Measurements from ENCODE around the gene TLCD1. TPM values are rescaled to one million over a fixed set of nuclear protein-coding genes. Genes with fewer than 3 reads are reported as not detected.
A peak's percentile ranks its signal among the peaks of the same experiment; 100 is the strongest.

The TLCD1 gene
- total and polyA plus RNA-seq, 10 of the 15 experiments (the other 5 are each of a cell fraction or from before 2014, with no cell fraction given) = 2.9 to 19.8 (median 7.7) TPM

DNA sequence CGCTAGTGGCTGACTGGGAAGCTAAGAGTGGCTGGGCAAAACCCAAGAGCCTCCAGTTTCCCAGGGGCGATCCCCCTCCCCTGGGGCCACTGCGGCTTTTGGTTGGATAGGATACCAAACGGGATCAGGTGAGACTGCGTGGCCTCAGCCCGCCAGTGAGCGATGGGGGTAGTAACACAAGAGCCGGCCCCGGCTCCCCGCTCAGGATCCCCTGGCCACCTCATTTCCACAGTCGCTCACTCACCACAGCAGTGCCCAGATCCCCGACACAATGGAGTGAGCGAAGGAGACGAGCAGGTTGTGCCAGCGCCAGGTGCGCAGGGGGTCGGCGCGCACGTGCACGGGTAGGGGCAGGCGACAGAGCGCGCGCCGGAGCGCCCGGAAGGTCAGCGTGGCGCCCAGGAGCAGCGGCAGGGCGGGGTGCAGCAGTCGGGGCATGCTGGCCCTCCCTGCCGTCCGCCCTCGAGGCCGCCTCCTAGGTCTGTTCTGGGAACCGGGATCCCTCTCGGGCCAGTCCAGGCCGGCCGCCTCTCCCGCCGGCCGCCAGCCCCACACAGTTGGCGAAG lies 290 bp downstream of the TLCD1 start (continued):
- peak; percentile 72 for TF ChIP-seq NKRF (conservative IDR thresholded peaks at IDR 0.05)
- TF ChIP-seq NFYA (IDR thresholded peaks at IDR 0.05; ENCODE audit: borderline replicate concordance, low read depth, low read length) = no peak
- TF ChIP-seq BCL3 (IDR thresholded peaks at IDR 0.05; ENCODE audit: borderline replicate concordance, insufficient read depth, low read depth, low read length, poor library complexity, severe bottlenecking) = no peak
- TF ChIP-seq SP1 (IDR thresholded peaks at IDR 0.05; ENCODE audit: low read depth, low read length) = no peak
- TF ChIP-seq MAX (IDR thresholded peaks at IDR 0.05; ENCODE audit: low read depth, low read length) = peak; percentile 52; the same call in 1 of the 2 replicates
- no peak for TF ChIP-seq RBBP5 (conservative IDR thresholded peaks at IDR 0.05)
- TF ChIP-seq MYB (IDR thresholded peaks at IDR 0.05; ENCODE audit: borderline replicate concordance, low read depth, low read length) = no peak
- TF ChIP-seq CHD4 (IDR thresholded peaks at IDR 0.05) = no peak
- no peak for TF ChIP-seq BCLAF1 (IDR thresholded peaks at IDR 0.05)
- no peak for TF ChIP-seq CREM (IDR thresholded peaks at IDR 0.05; ENCODE audit: low read depth)
- TF ChIP-seq FOXK2 (IDR thresholded peaks at IDR 0.05) = no peak
- no peak for TF ChIP-seq NBN (IDR thresholded peaks at IDR 0.05)
- no peak for TF ChIP-seq GABPA (IDR thresholded peaks at IDR 0.05; ENCODE audit: low read depth)
- no peak for TF ChIP-seq ZBTB4 (CRISPR knock-in tag; IDR thresholded peaks at IDR 0.05)
- no peak for TF ChIP-seq SUPT20H (IDR thresholded peaks at IDR 0.05; ENCODE audit: borderline replicate concordance, control insufficient read depth, low read depth, low read length)
- TF ChIP-seq SREBF1 (IDR thresholded peaks at IDR 0.05; ENCODE audit: low read length) = no peak
- TF ChIP-seq RB1 (IDR thresholded peaks at IDR 0.05; ENCODE audit: borderline replicate concordance) = peak; percentile 46; the same call in 1 of the 2 replicates

Measured in GM12878 (cell line).